ENCODE data around the gene FNDC1.

The FNDC1 gene

GRCh38 chr6:159309723-159310122 lies 140.5 kb downstream of the FNDC1 start:
- no peaks in the 10 kb centered on the region for H3K27me3 ChIP-seq (ENCODE audit: insufficient read depth, low read length)
- 73% methylated on average over 1 of the region's 1 CpG for WGBS
- no peak overlapping the region for H3K27ac ChIP-seq (ENCODE audit: low read depth, low read length)

DNA sequence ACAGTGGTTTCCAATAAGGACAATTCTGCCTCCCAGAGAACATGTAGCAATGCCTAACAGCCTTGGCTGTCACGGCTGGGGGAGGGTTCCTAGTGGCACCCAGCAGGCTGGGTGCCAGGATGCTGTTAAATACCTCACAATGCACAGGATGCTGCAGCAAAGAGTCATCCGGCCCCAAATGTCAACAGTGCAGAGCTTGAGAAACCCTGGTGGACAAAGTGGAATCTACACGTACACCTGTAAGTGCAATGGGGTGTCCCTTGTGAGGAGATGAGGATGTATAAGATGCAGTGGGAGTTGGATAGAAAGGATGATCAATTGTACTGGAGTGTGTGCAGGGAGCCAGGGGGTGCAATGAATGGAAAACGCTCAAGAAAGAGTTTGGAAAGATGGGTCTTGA lies 142.4 kb downstream of the FNDC1 start:
- H3K4me1 ChIP-seq (ENCODE audit: insufficient read depth, low read length): no peaks in the 10 kb centered on the region
- H3K9me3 ChIP-seq (ENCODE audit: insufficient read depth, low read depth, low read length): no peaks in the 10 kb centered on the region
- no peaks in the 10 kb centered on the region for H3K27me3 ChIP-seq (ENCODE audit: insufficient read depth, low read length)
- WGBS: 63% methylated on average over 4 of the region's 4 CpGs
- H3K27ac ChIP-seq (ENCODE audit: low read depth, low read length): no peak overlapping the region
- H3K9ac ChIP-seq (ENCODE audit: low read depth, low read length): no peak overlapping the region
- H3K4me3 ChIP-seq (ENCODE audit: low read length): no peak overlapping the region
- no peaks in the 10 kb centered on the region for H3K36me3 ChIP-seq (ENCODE audit: insufficient read depth, low read length)

More at GRCh38 chr6:159309723-159310122, 140.5 kb downstream of the FNDC1 start:
- H3K9me3 ChIP-seq (ENCODE audit: insufficient read depth, low read depth, low read length): no peaks in the 10 kb centered on the region
- H3K36me3 ChIP-seq (ENCODE audit: insufficient read depth, low read length): no peaks in the 10 kb centered on the region
- H3K9ac ChIP-seq (ENCODE audit: low read depth, low read length): no peak overlapping the region
- no peak overlapping the region for H3K4me3 ChIP-seq (ENCODE audit: low read length)
- H3K4me1 ChIP-seq (ENCODE audit: insufficient read depth, low read length): no peaks in the 10 kb centered on the region

- Histone ChIP-seq H3K27ac (ENCODE audit: low read depth, low read length) (no peak overlapping the region), H3K9ac (ENCODE audit: low read depth, low read length) (no peak overlapping the region), H3K9me3 (ENCODE audit: insufficient read depth, low read depth, low read length) (no peaks in the 10 kb centered on the region), H3K4me1 (ENCODE audit: insufficient read depth, low read length) (no peaks in the 10 kb centered on the region), H3K27me3 (ENCODE audit: insufficient read depth, low read length) (no peaks in the 10 kb centered on the region), H3K36me3 (ENCODE audit: insufficient read depth, low read length) (no peaks in the 10 kb centered on the region), H3K4me3 (ENCODE audit: low read length) (no peak overlapping the region)
- 19% methylated on average over 1 of the region's 1 CpG for WGBS
These were observed 143.0 kb downstream of the FNDC1 start for GRCh38 chr6:159312206-159312605.

DNA sequence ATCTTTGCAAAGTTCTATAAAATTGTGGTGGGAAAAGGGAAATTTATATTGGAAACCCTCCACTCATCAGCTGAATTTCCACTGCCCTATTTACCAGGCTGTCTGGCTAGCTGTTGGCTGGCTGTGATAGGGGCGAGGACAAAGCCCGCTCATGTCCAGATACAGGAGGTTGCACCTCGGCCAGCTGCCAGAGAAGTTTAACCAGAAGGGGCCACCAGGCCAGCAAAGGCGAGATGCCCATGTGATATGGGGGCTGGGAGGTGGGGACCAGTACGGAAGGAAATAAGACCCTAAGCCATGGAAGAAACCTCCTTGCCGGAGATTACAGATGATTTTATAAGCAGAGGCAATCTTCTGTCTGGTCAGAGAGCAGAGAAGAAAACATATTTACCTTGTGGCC lies 143.8 kb downstream of the FNDC1 start:
- 84% methylated on average over 6 of the region's 6 CpGs for WGBS
- Histone ChIP-seq H3K27ac (ENCODE audit: low read depth, low read length) (no peak overlapping the region), H3K4me1 (ENCODE audit: insufficient read depth, low read length) (no peaks in the 10 kb centered on the region), H3K9me3 (ENCODE audit: insufficient read depth, low read depth, low read length) (no peaks in the 10 kb centered on the region), H3K4me3 (ENCODE audit: low read length) (no peak overlapping the region), H3K9ac (ENCODE audit: low read depth, low read length) (no peak overlapping the region), H3K27me3 (ENCODE audit: insufficient read depth, low read length) (no peaks in the 10 kb centered on the region), H3K36me3 (ENCODE audit: insufficient read depth, low read length) (no peaks in the 10 kb centered on the region)

DNA sequence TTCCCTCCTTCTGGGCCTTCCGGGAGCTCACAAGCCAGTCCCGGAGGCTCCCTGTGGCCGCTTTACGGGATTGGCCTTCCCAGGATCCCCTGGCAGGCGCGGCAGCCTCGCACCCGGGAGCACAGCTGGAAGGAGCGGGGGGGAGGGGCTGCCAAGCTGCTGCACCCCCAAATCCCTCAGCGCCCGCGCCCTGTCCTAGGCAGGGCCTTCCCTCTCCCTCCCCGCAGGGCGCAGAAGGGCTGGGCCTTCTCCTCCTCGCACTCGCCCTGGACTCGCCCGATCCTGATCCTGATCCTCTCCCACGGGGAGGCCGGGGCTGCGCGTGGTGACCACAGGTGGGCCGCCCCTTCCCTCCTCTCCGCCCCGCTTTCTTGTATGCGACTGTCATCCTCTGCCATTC lies 146.4 kb downstream of the FNDC1 start:
- Histone ChIP-seq H3K9ac (ENCODE audit: low read depth, low read length) (no peak overlapping the region), H3K9me3 (ENCODE audit: insufficient read depth, low read depth, low read length) (no peaks in the 10 kb centered on the region), H3K36me3 (ENCODE audit: insufficient read depth, low read length) (no peaks in the 10 kb centered on the region), H3K4me3 (ENCODE audit: low read length) (no peak overlapping the region), H3K4me1 (ENCODE audit: insufficient read depth, low read length) (no peaks in the 10 kb centered on the region), H3K27me3 (ENCODE audit: insufficient read depth, low read length) (no peaks in the 10 kb centered on the region; the same call in 1 of the 2 replicates), H3K27ac (ENCODE audit: low read depth, low read length) (no peak overlapping the region)
- WGBS: 92% methylated on average over 26 of the region's 26 CpGs

GRCh38 chr6:159317430-159317829 lies 148.2 kb downstream of the FNDC1 start:
- no peaks in the 10 kb centered on the region for H3K4me1 ChIP-seq (ENCODE audit: insufficient read depth, low read length)
- H3K27me3 ChIP-seq (ENCODE audit: insufficient read depth, low read length): no peaks in the 10 kb centered on the region; the same call in 1 of the 2 replicates
- H3K36me3 ChIP-seq (ENCODE audit: insufficient read depth, low read length): no peaks in the 10 kb centered on the region
- 73% methylated on average over 7 of the region's 7 CpGs for WGBS
- H3K9me3 ChIP-seq (ENCODE audit: insufficient read depth, low read depth, low read length): no peaks in the 10 kb centered on the region
- no peak overlapping the region for H3K27ac ChIP-seq (ENCODE audit: low read depth, low read length)
- H3K9ac ChIP-seq (ENCODE audit: low read depth, low read length): no peak overlapping the region
- H3K4me3 ChIP-seq (ENCODE audit: low read length): no peak overlapping the region

- Histone ChIP-seq H3K27me3 (ENCODE audit: insufficient read depth, low read length) (no peaks in the 10 kb centered on the region; the same call in 1 of the 2 replicates), H3K9ac (ENCODE audit: low read depth, low read length) (no peak overlapping the region), H3K36me3 (ENCODE audit: insufficient read depth, low read length) (no peaks in the 10 kb centered on the region), H3K4me1 (ENCODE audit: insufficient read depth, low read length) (no peaks in the 10 kb centered on the region), H3K4me3 (ENCODE audit: low read length) (no peak overlapping the region), H3K9me3 (ENCODE audit: insufficient read depth, low read depth, low read length) (no peaks in the 10 kb centered on the region), H3K27ac (ENCODE audit: low read depth, low read length) (no peak overlapping the region)
- WGBS: 80% methylated on average over 4 of the region's 4 CpGs
These were observed 152.1 kb downstream of the FNDC1 start for GRCh38 chr6:159321267-159321666.

Measured in HUES64 (cell line).